Measurements from ENCODE around the gene CABLES1. TPM values are rescaled to one million over a fixed set of nuclear protein-coding genes. Genes with fewer than 3 reads are reported as not detected.

CABLES1 gene
- total RNA-seq, 2 donors from 2014 or later: 9.9 to 16.7 TPM

- H3K27me3 Mint-ChIP-seq (ENCODE audit: insufficient read depth): no peaks in the 10 kb centered on the region
- peaks cover 52% of the 10 kb centered on the region for H3K36me3 Mint-ChIP-seq (ENCODE audit: low read depth)
- TF ChIP-seq CTCF (conservative IDR thresholded peaks at IDR 0.05): no peak
- Histone ChIP-seq H3K36me3 (ENCODE audit: control insufficient read depth, insufficient read depth, low read length) (no peaks in the 10 kb centered on the region), H3K4me3 (ENCODE audit: low read length) (no peak overlapping the region), H3K4me1 (ENCODE audit: control insufficient read depth, insufficient read depth, low read length) (no peaks in the 10 kb centered on the region), H3K9ac (ENCODE audit: extremely low read depth, low read length, poor library complexity, severe bottlenecking) (no peak overlapping the region), H3K9me3 (ENCODE audit: control insufficient read depth, low read length) (no peaks in the 10 kb centered on the region), H3K27ac (ENCODE audit: low read depth, low read length) (no peak overlapping the region), H3K27me3 (ENCODE audit: control insufficient read depth, insufficient read depth, low read length, poor library complexity, severe bottlenecking) (no peaks in the 10 kb centered on the region)
- no peak for DNase-seq
- peaks cover 7% of the 10 kb centered on the region for H3K4me1 Mint-ChIP-seq
- no peak overlapping the region for H3K4me3 Mint-ChIP-seq
- H3K9me3 Mint-ChIP-seq: no peaks in the 10 kb centered on the region
- WGBS, 2 experiments (ENCODE audit: insufficient coverage in 1 of 2, insufficient read length in 1 of 2): 88 to 100% methylated on average over 2 to 3 of the region's 3 CpGs
- H3K27ac Mint-ChIP-seq: no peak overlapping the region
These were observed 94.2 kb downstream of the CABLES1 start for GRCh38 chr18:23229472-23229871.

GRCh38 chr18:23230686-23231085 is 95.4 kb downstream of the CABLES1 start:
- Mint-ChIP-seq H3K4me1 (peaks cover 7% of the 10 kb centered on the region), H3K4me3 (no peak overlapping the region), H3K9me3 (no peaks in the 10 kb centered on the region), H3K27me3 (ENCODE audit: insufficient read depth) (no peaks in the 10 kb centered on the region), H3K36me3 (ENCODE audit: low read depth) (peaks cover 54% of the 10 kb centered on the region), H3K27ac (peak overlapping the region; percentile 61)
- 90 to 98% methylated on average over 4 of the region's 4 CpGs for WGBS, 2 experiments (ENCODE audit: insufficient coverage in 1 of 2, insufficient read length in 1 of 2)
- no peaks in the 10 kb centered on the region for H3K27me3 ChIP-seq (ENCODE audit: control insufficient read depth, insufficient read depth, low read length, poor library complexity, severe bottlenecking)
- H3K4me3 ChIP-seq (ENCODE audit: low read length): no peak overlapping the region
- DNase-seq: no peak
- no peak overlapping the region for H3K9ac ChIP-seq (ENCODE audit: extremely low read depth, low read length, poor library complexity, severe bottlenecking)
- TF ChIP-seq CTCF (conservative IDR thresholded peaks at IDR 0.05): no peak
- no peaks in the 10 kb centered on the region for H3K4me1 ChIP-seq (ENCODE audit: control insufficient read depth, insufficient read depth, low read length)
- no peaks in the 10 kb centered on the region for H3K9me3 ChIP-seq (ENCODE audit: control insufficient read depth, low read length)
- H3K36me3 ChIP-seq (ENCODE audit: control insufficient read depth, insufficient read depth, low read length): no peaks in the 10 kb centered on the region
- no peak overlapping the region for H3K27ac ChIP-seq (ENCODE audit: low read depth, low read length)

- no peaks in the 10 kb centered on the region for H3K9me3 ChIP-seq (ENCODE audit: control insufficient read depth, low read length)
- no peak overlapping the region for H3K4me3 ChIP-seq (ENCODE audit: low read length)
- H3K36me3 ChIP-seq (ENCODE audit: control insufficient read depth, insufficient read depth, low read length): no peaks in the 10 kb centered on the region
- 96 to 98% methylated on average over 15 to 20 of the region's 20 CpGs for WGBS, 2 experiments (ENCODE audit: insufficient coverage in 1 of 2, insufficient read length in 1 of 2)
- Mint-ChIP-seq H3K4me3 (no peak overlapping the region), H3K4me1 (peaks cover 7% of the 10 kb centered on the region), H3K36me3 (ENCODE audit: low read depth) (peaks cover 55% of the 10 kb centered on the region), H3K9me3 (no peaks in the 10 kb centered on the region), H3K27me3 (ENCODE audit: insufficient read depth) (no peaks in the 10 kb centered on the region), H3K27ac (no peak overlapping the region)
- no peaks in the 10 kb centered on the region for H3K27me3 ChIP-seq (ENCODE audit: control insufficient read depth, insufficient read depth, low read length, poor library complexity, severe bottlenecking)
- no peak overlapping the region for H3K27ac ChIP-seq (ENCODE audit: low read depth, low read length)
- no peak for TF ChIP-seq CTCF (conservative IDR thresholded peaks at IDR 0.05)
- no peak for DNase-seq
- no peaks in the 10 kb centered on the region for H3K4me1 ChIP-seq (ENCODE audit: control insufficient read depth, insufficient read depth, low read length)
- H3K9ac ChIP-seq (ENCODE audit: extremely low read depth, low read length, poor library complexity, severe bottlenecking): no peak overlapping the region
These were observed 96.2 kb downstream of the CABLES1 start for GRCh38 chr18:23231340-23232021.
